ENCODE measurements around the gene HSPD1. TPM values are rescaled to one million over a fixed set of nuclear protein-coding genes. Genes with fewer than 3 reads are reported as not detected.
"Not testable (repeated sequence)": the region's sequence is repeated elsewhere in the genome, so short reads cannot be mapped to it uniquely, and the experiment has no call there.

Gene HSPD1
- total and polyA plus RNA-seq, 4 donors: 185 to 490 (median 287) TPM

DNA sequence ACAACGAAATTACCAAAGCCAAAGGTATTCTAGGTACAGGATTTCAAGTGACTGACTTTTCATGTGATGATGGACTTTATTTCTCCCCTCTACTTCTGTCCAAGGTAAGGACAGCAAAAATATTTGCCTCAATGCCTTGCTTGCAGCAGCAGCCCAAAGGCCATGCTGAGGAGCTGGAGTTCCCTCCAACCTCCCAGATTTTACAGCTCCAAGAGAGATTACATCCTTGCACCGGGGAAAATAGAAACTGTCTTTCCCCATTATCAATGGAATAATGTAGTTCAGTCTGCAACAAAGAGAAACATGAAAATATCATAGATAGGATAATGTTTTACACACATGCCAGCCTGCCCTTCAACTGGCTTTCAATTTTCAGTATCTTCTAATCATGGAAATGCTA is 13.5 kb downstream of the HSPD1 start:
- peaks cover 0 to 3% (median 2%) of the 10 kb centered on the region in 4 donors for H3K9me3 ChIP-seq (ENCODE audit: control insufficient read depth in 4 of 4, low read length in 3 of 4)
- peaks cover 4 to 55% (median 50%) of the 10 kb centered on the region in 4 donors for H3K36me3 ChIP-seq (ENCODE audit: control insufficient read depth in 4 of 4, insufficient read depth in 3 of 4, low read depth in 1 of 4, low read length in 3 of 4)
- TF ChIP-seq, protein P1, sequence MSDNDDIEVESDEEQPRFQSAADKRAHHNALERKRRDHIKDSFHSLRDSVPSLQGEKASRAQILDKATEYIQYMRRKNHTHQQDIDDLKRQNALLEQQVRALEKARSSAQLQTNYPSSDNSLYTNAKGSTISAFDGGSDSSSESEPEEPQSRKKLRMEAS (IDR thresholded peaks at IDR 0.05): no peak
- TF ChIP-seq FOXA2 (IDR thresholded peaks at IDR 0.05) (no peak), JUND (IDR thresholded peaks at IDR 0.05) (no peak), EGR1 (IDR thresholded peaks at IDR 0.05; ENCODE audit: low read depth in 2 of 2) (no peak), HNF4G (IDR thresholded peaks at IDR 0.05) (no peak), YY1 (IDR thresholded peaks at IDR 0.05) (no peak), GABPA (IDR thresholded peaks at IDR 0.05 in 1 of 2, conservative IDR thresholded peaks at IDR 0.05 in 1 of 2) (no peak), RAD21 (IDR thresholded peaks at IDR 0.05) (no peak), TAF1 (conservative IDR thresholded peaks at IDR 0.05) (no peak), SP1 (IDR thresholded peaks at IDR 0.05) (no peak), FOXA1 (IDR thresholded peaks at IDR 0.05) (no peak), NR2F2 (IDR thresholded peaks at IDR 0.05) (no peak), RXRA (IDR thresholded peaks at IDR 0.05) (no peak), HNF4A (conservative IDR thresholded peaks at IDR 0.05) (no peak)
- TF ChIP-seq, protein P2, sequence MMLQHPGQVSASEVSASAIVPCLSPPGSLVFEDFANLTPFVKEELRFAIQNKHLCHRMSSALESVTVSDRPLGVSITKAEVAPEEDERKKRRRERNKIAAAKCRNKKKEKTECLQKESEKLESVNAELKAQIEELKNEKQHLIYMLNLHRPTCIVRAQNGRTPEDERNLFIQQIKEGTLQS (IDR thresholded peaks at IDR 0.05): no peak
- TF ChIP-seq, protein P3, sequence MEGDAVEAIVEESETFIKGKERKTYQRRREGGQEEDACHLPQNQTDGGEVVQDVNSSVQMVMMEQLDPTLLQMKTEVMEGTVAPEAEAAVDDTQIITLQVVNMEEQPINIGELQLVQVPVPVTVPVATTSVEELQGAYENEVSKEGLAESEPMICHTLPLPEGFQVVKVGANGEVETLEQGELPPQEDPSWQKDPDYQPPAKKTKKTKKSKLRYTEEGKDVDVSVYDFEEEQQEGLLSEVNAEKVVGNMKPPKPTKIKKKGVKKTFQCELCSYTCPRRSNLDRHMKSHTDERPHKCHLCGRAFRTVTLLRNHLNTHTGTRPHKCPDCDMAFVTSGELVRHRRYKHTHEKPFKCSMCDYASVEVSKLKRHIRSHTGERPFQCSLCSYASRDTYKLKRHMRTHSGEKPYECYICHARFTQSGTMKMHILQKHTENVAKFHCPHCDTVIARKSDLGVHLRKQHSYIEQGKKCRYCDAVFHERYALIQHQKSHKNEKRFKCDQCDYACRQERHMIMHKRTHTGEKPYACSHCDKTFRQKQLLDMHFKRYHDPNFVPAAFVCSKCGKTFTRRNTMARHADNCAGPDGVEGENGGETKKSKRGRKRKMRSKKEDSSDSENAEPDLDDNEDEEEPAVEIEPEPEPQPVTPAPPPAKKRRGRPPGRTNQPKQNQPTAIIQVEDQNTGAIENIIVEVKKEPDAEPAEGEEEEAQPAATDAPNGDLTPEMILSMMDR (IDR thresholded peaks at IDR 0.05; ENCODE audit: low read depth, low read length, missing input control): no peak
- TF ChIP-seq, protein P4, sequence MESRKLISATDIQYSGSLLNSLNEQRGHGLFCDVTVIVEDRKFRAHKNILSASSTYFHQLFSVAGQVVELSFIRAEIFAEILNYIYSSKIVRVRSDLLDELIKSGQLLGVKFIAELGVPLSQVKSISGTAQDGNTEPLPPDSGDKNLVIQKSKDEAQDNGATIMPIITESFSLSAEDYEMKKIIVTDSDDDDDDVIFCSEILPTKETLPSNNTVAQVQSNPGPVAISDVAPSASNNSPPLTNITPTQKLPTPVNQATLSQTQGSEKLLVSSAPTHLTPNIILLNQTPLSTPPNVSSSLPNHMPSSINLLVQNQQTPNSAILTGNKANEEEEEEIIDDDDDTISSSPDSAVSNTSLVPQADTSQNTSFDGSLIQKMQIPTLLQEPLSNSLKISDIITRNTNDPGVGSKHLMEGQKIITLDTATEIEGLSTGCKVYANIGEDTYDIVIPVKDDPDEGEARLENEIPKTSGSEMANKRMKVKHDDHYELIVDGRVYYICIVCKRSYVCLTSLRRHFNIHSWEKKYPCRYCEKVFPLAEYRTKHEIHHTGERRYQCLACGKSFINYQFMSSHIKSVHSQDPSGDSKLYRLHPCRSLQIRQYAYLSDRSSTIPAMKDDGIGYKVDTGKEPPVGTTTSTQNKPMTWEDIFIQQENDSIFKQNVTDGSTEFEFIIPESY (IDR thresholded peaks at IDR 0.05): no peak
- TF ChIP-seq, protein P5, sequence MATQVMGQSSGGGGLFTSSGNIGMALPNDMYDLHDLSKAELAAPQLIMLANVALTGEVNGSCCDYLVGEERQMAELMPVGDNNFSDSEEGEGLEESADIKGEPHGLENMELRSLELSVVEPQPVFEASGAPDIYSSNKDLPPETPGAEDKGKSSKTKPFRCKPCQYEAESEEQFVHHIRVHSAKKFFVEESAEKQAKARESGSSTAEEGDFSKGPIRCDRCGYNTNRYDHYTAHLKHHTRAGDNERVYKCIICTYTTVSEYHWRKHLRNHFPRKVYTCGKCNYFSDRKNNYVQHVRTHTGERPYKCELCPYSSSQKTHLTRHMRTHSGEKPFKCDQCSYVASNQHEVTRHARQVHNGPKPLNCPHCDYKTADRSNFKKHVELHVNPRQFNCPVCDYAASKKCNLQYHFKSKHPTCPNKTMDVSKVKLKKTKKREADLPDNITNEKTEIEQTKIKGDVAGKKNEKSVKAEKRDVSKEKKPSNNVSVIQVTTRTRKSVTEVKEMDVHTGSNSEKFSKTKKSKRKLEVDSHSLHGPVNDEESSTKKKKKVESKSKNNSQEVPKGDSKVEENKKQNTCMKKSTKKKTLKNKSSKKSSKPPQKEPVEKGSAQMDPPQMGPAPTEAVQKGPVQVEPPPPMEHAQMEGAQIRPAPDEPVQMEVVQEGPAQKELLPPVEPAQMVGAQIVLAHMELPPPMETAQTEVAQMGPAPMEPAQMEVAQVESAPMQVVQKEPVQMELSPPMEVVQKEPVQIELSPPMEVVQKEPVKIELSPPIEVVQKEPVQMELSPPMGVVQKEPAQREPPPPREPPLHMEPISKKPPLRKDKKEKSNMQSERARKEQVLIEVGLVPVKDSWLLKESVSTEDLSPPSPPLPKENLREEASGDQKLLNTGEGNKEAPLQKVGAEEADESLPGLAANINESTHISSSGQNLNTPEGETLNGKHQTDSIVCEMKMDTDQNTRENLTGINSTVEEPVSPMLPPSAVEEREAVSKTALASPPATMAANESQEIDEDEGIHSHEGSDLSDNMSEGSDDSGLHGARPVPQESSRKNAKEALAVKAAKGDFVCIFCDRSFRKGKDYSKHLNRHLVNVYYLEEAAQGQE (IDR thresholded peaks at IDR 0.05): no peak
- no peak overlapping the region for H3K27ac ChIP-seq (ENCODE audit: low read depth in 1 of 2, low read length in 2 of 2)
- no peak overlapping the region for H3K4me3 ChIP-seq (ENCODE audit: low read depth in 1 of 3, low read length in 3 of 3)
- 93% methylated on average over 2 of the region's 2 CpGs for WGBS
- no peaks in the 10 kb centered on the region for H3K27me3 ChIP-seq (ENCODE audit: control insufficient read depth in 4 of 4, insufficient read depth in 4 of 4, low read length in 3 of 4)
- H3K9ac ChIP-seq (ENCODE audit: low read depth in 1 of 2, low read length in 2 of 2): no peak overlapping the region
- no peak for DNase-seq (ENCODE audit: low spot score)
- peaks cover 0 to 1% (median 0%) of the 10 kb centered on the region in 4 donors for H3K4me1 ChIP-seq (ENCODE audit: control insufficient read depth in 4 of 4, insufficient read depth in 4 of 4, low read length in 3 of 4)

DNA sequence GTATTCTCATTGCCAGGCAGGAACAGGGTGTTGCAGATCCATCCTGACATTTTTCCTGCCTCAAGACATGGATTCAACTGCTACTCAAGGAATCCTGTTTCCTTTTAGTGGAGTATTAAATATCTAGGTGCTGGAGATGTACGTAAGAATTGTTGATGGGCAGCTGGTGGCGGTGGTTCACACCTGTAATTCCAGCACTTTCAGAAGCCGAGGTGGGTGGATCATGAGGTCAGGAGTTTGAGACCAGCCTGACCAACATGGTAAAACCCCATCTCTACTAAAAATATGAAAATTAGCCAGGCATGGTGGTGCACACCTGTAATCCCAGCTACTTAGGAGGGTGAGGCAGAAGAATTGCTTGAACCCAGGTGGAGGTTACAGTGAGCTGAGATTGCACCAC is 15.4 kb downstream of the HSPD1 start:
- H3K4me3 ChIP-seq (ENCODE audit: low read depth in 1 of 3, low read length in 3 of 3); H3K27me3 ChIP-seq (ENCODE audit: control insufficient read depth in 4 of 4, insufficient read depth in 4 of 4, low read length in 3 of 4); H3K27ac ChIP-seq (ENCODE audit: low read depth in 1 of 2, low read length in 2 of 2); DNase-seq (ENCODE audit: low spot score); H3K9ac ChIP-seq (ENCODE audit: low read depth in 1 of 2, low read length in 2 of 2); H3K4me1 ChIP-seq (ENCODE audit: control insufficient read depth in 4 of 4, insufficient read depth in 4 of 4, low read length in 3 of 4); H3K9me3 ChIP-seq (ENCODE audit: control insufficient read depth in 4 of 4, low read length in 3 of 4): not testable (repeated sequence)
- WGBS: 96% methylated on average over 3 of the region's 3 CpGs
- peaks cover under 1 to 37% (median 34%) of the 10 kb centered on the region in 4 donors for H3K36me3 ChIP-seq (ENCODE audit: control insufficient read depth in 4 of 4, insufficient read depth in 3 of 4, low read depth in 1 of 4, low read length in 3 of 4)
